GM18520 (cell line): ENCODE data around the gene INTS7.
"Not testable (repeated sequence)": the region's sequence is repeated elsewhere in the genome, so short reads cannot be mapped to it uniquely, and the experiment has no call there.

Experiments used
- ATAC-seq: cut with Tn5 transposase; IDR thresholded peaks from one replicate; pipeline ENCODE4 v1.9.1; 2021; ENCODE audit not compliant: unreplicated experiment

The INTS7 gene

GRCh38 chr1:211986628-211987254, 48.6 kb downstream of the INTS7 start:
- no peak for ATAC-seq

GRCh38 chr1:211985556-211986264, 49.6 kb downstream of the INTS7 start:
- peak; percentile 98 for ATAC-seq

GRCh38 chr1:211978596-211978995, 56.8 kb downstream of the INTS7 start:
- no peak for ATAC-seq

- no peak for ATAC-seq
Measured at GRCh38 chr1:211975152-211975941, 60.0 kb downstream of the INTS7 start.

DNA sequence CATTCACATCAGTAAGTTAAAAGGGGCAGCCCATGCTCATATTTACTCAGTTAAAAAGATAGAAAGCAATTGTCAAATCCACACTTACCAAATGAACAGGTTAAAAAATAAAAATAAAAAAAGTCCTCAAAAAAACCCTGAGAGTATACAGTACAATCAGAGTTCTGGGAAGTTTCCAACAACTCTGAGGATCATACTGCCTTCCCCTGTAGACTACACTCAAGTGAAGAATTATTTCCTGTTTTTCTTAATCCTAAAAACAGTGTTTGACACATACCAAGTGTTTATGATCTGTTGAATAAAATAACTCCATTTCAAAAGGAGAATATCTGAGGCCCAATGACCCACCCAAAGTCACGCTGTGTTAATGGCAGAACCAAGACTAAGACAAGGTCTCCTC, 61.8 kb downstream of the INTS7 start:
- no peak for ATAC-seq

DNA sequence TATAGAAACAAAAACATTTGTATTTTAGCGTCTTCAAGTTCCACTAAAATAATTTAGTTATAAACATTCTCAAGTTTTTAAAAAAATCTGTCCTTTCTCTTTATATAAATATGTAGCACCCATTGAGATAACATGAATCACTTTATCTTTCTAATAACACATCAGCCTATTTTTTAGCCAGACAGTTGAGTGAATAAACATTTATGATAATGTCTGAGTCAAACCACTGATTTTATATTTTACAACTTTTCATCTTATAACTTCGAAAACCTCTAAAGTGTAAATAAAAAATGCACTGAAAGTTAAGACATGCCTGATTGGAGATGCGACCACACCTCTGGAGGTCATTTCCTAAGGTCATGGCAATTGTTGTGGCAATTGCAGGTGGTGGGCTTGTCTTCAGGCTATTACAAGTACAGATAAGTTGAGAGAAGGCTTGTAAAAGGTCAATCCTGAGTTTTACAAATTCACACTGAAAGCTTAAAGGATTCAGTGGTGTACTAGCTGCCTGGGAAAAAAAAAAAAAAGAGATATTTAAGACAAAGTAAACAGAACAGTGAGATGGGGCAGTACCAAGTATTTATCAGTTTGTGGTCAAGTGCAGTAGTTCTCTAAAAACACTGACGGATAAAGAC, 67.0 kb downstream of the INTS7 start:
- ATAC-seq, result no peak

- no peak for ATAC-seq
Measured at GRCh38 chr1:211967704-211968103, 67.7 kb downstream of the INTS7 start.

DNA sequence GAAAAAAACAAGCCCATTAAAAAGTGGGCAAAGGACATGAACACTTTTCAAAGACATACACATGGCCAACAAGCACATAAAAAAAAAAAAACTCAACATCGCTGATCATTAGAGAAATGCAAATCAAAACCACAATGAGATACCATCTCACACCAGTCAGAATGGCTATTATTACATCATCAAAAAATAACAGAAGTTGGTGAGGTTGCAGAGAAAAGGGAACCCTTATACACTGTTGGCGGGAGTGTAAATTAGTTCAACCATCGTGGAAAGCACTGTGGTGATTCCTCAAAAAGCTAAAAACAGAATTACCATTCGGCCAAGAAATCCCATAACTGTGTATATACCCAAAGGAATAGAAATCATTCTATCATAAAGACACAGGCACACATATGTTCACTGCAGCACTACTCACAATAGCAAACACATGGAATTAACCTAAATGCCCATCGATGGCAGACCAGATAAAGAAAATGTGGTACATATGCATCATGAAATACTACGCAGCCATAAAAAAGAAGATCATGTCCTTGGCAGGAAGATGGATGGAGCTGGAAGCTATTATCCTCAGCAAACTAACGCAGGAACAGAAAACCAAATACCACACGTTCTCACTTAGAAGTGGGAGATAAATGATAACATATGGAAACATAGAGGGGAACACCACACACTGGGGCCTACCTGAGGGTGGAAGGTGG, 70.1 kb downstream of the INTS7 start:
- no peak for ATAC-seq

DNA sequence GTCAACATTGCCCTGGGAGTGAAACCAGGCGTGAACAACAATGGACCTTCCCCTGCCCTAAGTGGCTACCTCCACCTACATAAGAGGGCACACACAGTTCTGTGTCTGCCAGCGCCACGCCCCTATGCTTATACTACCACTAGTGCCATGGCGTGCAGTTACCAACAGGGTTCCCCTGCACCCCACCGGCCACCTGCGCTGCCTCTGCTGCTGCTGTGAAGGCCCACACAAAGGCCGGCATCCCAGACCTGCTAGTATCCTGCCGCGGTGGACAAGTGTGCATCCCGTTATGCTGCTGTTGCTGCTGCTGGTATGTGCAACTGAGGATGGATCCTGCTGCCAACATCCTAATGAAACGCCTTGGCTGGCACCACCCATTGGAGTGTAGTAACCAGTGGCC, 75.7 kb downstream of the INTS7 start:
- no peak for ATAC-seq

DNA sequence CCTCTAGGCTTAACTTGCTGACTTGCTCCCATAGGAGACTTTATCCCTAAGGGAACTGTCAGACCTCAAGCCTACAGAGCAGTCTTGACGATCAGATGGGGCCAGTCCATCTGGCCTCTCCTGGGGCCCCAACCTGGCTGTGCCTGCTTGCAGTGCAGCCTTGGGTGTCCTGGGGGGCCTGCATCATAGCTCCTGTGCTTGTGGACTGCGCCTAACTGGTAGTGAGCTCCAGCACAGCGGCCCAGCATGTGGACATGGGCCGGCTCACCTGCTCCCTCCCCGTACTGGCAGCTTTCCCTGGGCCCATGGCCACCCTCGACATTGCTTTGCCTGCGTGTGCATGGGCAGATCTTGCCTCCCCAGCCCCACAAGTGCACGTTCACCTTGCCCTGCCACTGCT, 76.1 kb downstream of the INTS7 start:
- no peak for ATAC-seq

- ATAC-seq, result not testable (repeated sequence)
Measured at GRCh38 chr1:211954028-211954427, 81.3 kb downstream of the INTS7 start.

- not testable (repeated sequence) for ATAC-seq
Measured at GRCh38 chr1:211953543-211953942, 81.8 kb downstream of the INTS7 start.

DNA sequence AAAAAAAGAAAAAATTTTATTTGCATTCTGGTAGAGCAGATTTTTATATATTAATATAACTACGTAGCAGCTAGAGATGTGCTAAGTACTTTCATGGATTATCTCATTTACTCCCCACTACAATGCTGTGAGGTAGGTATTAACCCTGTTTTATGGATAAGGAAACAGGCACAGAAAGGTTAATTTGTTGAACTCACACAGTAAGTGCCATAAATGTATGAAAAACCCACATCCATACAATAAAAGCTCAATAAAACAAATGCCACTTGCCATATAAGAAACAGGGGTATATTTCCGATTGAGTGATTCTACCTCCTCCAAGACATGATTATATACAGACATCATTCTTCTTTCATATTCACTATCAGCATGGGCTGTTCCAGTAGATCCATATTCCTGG, 83.1 kb downstream of the INTS7 start:
- no peak for ATAC-seq

DNA sequence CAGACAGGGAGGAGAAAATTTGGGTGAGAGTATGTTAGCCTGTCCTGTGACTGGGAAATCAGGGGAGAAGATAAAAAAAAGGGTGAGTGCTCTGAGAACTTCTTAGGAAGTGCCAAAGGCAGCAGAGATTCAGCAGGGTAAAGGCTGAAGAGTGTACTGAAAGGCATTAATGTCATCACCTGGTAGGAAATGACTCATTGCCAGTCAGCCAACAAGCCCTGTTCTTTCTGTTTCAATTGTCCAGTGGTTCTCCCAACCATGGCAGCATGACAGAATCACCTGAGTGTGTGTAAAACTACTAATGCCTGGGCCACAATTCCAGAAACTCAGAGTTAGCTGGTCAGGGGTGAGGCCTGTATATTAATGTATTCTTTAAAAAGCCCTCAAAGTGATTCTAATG, 83.5 kb downstream of the INTS7 start:
- ATAC-seq, result peak; percentile 93

- ATAC-seq, result no peak
Measured at GRCh38 chr1:211948377-211948776, 87.0 kb downstream of the INTS7 start.

DNA sequence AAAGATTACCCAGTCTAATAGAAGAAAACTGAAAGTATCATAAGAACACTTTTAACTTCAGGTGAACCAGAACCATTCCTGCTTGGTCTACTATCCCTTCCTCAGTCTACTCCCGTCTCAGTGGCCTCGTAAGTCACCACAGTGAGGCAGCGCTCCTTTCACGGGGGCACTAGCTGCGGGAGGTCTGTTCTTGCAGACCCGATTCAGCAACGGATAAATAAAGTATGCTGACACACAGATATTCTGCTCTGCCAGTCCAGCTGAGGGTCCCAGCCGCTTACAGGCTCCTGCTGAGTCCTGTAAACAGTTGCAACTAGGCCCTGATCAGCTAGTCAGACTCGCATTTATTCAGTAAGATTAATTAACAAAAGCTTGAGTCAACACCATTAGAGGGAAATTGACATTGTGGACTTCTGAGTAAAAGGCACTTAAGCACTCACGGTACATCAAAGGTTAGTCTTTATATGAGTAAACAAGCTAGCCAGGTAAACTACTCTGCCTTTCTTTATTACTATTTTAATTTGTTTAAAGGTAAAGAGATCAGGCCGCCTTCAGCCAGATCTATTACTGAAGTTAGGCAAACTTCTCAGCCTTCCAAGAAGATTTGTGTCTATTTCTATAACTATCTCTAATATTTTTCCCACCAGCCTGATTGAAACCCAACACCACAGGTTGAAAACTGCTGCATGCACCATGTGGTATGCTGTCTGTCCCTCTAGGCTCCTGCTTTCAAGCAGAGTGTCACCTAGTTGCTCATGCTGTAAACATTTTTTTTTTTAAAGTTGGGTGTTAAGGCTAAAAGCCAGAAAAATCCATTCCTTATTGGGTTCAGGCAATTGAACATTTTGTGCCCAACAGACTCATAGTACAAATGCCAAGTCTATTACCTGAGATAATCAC, 87.7 kb downstream of the INTS7 start:
- ATAC-seq, result no peak

GRCh38 chr1:211944733-211945500, 90.4 kb downstream of the INTS7 start:
- no peak for ATAC-seq

DNA sequence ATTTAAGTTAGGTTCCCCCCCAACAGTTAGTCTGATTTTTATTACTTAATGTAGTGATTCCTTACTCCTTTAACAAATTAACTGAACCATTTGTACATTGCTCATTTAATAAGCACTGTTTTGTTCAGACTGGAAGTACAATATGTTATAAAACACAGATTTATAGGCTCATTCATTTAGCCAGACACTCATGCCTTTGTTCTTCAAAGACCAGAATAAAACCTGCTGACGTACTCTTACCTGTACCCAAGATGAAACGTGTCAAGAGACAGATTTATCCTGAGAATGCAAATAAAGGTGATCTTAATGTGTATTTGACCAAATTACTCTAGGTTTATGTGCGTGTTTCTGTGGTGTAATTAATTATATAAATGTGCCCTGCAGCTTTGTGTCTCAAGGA, 92.8 kb downstream of the INTS7 start:
- no peak for ATAC-seq

DNA sequence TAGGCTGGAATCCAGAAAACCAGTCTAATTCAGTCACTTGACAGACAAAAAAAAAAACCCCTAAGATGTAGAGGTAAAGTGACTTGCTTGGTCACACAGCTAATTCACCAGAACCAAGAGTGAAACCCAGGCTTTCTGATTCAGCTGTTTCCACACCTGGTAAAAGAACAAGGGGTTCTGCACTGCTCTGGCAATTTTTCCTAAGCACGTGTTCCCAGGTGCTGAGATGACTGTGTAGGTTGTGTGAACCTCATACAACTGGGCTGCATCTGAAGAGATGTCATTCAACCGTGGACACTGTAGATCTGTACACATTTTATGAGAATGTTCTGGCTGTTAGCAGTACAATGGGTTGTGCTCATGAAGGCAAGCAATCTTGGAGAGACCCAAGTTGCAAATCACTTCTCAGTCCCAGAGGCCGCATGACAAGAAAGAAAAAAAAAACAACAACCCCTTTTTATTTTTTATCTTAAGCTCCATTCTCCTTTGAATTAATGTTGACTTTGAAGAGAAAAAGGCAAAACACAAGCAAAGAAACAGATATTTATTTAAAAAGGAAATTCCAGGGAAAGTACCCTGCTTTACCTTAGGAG, 95.4 kb downstream of the INTS7 start:
- peak; percentile 57 for ATAC-seq
